NCI-H146 (cell line): ENCODE data around the gene PINK1.
"Not testable (repeated sequence)": the region's sequence is repeated elsewhere in the genome, so short reads cannot be mapped to it uniquely, and the experiment has no call there.

Source experiments
- DNase-seq: peaks from one replicate; lab custom pipeline; 2025; lab: John Stamatoyannopoulos, UW

PINK1 gene

DNA sequence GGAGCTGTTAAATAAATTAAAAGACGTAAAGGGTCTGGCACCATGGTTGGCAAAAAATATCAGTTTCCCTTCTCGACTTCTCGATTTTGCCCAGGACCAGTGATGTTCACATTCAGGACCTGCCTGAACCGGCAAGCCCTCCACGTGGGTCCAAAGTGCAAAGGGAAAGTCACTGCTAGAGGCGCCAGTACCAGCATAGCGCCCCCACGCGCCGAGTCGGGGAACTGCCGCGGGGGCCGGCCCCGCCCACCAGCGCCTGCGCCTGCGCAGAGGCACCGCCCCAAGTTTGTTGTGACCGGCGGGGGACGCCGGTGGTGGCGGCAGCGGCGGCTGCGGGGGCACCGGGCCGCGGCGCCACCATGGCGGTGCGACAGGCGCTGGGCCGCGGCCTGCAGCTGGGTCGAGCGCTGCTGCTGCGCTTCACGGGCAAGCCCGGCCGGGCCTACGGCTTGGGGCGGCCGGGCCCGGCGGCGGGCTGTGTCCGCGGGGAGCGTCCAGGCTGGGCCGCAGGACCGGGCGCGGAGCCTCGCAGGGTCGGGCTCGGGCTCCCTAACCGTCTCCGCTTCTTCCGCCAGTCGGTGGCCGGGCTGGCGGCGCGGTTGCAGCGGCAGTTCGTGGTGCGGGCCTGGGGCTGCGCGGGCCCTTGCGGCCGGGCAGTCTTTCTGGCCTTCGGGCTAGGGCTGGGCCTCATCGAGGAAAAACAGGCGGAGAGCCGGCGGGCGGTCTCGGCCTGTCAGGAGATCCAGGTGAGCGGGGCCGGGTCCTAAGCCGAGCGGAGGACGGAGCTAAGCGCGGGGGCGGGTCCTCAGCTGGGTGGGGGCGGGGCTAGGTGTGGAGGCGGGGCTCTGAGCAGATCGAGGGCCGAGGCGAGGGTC is at the start of gene PINK1:
Gene PINK1 (plus strand): TSS at position 269 of the 875 bp plus-strand sequence. CDS start 91 bp downstream, at position 360.
- DNase-seq: peak; percentile 84

DNA sequence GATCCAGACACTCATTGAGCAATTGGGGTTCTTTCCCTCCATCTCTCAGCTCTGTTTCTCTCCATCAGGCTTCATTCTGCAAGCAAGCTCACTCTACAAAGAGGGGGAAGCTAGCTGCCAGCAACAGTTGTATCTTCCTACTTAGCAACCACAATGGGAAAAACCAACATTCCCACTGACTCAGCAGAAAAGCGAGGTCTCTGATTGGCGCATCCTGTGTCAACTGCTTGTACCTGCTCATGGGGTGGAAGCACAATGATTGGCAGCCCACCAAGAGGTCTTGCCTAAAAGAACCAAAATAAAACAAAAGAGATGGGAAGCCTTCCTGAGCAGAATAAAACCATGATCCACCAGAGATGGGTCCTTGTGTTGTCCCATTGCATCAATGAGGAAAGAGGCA is 48.4 kb upstream of the PINK1 start:
- DNase-seq: no peak

DNA sequence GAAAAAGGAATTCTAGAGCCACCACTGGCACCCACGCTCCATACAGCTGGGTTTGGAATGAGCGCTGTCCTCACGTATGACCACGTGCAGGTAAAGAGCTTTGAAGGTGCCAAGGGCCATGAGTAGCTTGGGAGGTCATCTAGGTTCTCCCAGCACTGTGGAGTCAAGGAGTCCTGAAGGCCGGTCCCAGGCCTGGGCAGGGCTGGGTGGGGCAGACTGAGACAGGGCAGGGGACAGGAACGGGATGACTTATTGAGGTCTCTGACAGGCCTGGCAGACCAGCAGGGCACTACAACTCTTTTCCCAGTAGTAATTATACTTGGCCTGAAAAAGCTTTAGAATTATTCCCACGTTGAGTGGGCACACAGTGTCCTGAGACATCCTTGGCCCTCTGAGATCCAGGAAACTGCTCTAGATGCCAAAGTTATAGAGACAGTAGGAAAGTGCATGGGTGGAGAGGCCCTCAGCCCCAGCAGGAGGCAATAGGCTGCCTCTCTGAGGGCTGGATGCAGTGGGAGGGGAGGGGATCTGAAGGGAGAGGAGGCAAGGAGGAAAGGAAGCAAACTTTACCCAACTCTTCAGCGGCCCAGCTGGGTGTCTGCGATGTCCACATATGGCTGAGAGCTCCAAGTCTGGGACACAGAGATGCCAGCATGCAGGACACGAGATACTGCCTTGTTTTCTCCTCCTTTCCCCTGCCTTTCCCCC is 46.2 kb upstream of the PINK1 start:
- DNase-seq: no peak

DNA sequence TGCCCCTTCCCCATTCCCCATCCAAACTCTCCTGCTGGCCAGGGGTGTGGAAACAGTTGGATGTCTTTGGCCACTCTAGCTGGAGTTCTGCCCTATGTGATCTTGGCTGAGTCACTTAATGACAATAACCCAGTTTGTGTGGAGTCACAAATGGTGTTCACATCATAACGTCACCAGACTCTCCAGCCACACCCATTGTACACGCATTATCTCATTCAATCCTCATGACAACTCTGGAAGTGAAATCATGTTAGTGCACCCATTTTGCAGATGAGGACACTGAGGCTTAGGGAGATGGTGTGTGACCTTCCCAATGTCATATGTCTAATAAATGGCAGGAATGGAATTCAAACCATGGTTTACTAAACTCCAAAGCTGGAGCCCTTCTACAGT is 45.6 kb upstream of the PINK1 start:
- no peak for DNase-seq

DNA sequence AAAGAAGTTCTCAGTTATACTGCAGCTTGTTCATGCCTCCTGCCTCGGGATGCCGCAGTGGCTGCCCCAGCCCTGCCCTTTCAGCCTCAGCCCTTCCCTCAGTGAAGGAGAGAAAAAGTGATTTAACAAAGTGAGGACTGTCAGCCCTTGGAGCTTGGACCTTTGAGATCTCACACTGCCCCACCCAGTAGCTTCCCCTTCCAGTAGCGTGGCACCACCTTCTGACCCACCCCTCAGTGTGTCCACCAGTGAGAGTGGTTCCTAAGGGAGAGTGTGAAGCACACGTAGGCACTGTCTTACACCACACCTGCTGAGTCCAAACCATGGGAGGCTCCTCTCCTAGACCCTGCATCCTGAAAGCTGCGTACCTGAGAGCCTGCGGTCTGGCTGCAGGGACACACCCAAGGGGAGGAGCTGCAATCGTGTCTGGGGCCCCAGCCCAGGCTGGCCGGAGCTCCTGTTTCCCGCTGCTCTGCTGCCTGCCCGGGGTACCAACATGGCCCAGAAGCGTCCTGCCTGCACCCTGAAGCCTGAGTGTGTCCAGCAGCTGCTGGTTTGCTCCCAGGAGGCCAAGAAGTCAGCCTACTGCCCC is 44.5 kb upstream of the PINK1 start, which contains the start of gene CDA:
Gene CDA (plus strand): TSS at position 464 of the 592 bp plus-strand sequence. CDS start 33 bp downstream, at position 497.
- DNase-seq: no peak

DNA sequence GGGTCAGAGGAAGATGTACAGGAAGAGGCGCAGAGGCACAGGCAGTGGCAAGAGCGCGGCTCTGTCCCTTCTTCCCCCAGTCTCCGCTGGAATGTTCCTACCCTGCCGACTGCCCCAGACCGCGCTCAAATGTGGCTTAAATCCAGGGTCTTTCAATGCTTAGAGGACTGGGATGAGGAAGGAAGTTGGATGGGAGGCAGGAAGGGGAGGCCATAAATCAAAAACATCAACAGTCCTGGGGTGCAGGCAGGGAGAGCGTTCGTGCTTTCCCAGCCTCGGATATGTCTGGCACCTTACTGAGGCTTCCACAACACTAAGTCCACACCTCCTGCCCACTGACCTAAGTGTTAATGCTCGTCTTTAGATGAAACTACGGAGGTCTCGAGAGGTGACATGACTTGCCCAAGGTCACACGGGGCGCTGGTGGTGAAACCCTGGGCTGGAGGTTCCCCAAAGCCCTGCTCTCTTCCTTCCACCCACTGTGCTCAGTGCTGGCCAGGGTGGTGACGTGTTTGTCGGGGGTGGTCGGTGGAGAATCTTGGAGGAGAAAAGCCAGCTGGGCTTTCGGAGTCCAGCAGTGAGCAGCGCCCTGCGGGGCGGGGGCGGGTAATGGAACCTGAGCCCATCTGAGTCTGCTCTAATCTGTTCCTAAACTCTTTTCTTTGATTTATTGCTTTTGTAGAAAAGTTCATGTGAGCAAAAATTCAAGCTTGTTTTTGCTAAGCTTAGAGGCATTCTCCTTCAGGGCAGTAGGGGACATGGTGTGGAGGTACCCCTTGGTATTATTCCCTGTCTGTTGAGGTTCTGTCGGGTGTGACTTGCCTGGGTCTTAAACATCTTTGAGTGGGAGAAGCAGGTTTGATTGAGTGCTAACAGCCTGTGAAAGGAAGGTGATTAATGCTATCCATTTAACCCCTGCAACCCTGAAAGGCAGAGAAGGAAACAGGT is 43.7 kb upstream of the PINK1 start:
- DNase-seq: no peak

DNA sequence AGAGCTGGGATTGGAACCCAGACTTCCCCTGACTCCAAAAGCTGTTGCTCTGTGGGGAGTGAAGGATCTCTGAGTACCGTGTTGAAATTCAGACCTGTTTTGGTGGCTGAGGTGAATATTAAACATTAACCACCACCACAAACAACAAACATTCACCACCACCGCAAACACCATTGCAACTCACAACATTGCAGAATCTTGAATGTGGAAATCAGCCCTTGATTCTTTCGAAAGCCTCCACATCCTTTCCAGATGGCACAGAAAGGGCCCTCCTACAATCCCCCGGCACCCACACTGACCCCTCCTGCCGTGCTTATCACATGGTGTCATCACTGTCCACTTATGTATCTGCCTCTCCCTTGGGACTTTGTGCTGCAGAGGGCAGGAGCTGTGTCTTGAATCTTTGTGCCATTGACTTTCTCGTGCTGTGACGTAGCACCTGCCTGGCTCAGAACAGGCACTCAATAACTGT is 42.9 kb upstream of the PINK1 start:
- DNase-seq: no peak

DNA sequence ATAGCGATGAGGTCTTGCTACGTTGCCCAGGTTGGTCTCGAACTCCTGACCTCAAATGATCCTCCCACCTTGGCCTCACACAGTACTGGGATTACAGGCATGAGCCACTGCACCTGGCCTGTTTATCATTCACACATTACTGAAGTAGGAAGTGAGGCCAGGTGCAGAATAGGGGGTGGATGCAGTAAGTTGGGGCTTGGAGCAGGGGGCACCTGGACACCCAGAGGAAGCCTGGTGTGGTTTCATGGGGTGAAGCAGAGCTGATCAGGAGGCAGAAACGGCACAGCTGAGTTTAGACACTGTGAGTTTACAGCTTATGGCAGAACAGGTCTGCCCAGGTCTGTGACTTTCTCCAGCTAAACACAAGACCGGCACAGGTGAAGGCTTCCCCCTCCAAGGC is 39.5 kb upstream of the PINK1 start:
- DNase-seq: no peak

DNA sequence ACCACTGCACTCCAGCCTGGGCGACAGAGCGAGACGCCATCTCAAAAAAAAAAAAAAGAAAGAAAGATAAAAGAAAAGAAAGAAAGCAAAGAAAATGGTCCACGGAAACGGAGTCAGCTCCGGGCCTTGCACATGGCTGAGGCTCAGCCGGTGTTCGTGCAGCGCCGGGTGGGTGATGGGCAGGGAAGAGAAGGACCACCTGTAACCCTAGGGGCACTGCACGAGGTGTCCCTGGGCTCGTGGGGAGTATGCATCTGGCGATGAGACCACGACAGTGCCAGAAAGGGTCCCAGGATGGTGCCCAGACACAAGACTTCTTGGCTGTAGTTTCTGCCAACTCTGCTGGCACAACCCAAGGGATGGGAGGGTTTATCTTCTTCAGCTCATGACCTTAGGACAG is 38.5 kb upstream of the PINK1 start:
- no peak for DNase-seq

DNA sequence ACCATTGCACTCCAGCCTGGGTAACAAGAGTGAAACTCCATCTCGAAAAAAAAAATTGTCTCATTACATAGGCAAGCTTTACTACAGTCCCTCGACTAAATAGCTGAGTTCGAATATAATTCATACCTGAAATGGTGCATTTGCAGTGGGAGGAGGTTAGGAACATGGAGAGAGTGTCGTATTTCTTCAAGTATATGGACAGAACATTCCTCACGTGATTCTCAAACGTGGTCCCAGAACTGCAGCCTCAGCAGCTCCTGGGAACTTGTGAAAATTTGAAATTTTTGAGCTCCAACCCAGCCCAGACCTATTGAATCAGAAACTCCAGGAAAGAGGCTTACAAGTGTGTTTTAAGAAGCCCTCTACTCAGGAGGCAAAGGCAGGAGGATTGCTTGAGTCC is 37.2 kb upstream of the PINK1 start:
- no peak for DNase-seq

DNA sequence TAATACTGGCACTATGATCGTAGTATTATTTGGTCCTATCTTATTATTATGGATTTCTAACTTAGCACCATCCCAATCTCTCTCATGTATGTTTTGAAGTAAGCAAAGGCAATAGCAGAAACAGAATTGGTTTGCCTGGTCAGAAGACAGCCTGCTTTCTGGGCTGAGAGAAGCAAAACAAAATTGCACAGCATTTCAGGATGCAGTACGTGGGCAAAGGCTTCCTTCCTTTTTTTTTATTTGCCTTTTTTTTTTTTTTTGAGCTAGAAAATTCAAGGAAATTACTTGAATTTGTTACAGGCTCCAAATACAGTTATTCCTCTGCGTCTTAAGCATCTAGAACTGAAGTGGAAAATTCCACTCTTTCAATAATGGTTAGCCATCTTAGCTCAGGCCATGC is 35.6 kb upstream of the PINK1 start:
- DNase-seq: no peak

DNA sequence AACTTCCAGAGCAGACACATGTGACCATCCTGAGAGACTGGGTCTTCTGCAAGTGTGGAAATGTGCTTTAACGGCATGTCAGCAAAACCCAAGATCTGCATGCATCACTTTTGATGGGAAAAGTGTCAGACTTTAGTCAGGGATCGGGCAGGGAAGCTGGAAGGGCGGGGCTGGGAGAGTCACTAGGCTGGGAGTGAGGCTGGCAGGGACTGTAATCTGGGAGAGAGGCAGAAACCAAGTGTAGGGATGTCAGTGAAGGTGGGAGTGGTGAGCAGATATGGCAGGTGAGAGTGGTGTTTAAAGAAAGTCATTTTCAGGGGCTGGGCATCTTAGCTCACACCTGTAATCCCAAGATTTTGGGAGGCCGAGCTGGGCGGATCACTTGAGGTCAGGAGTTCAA is 33.1 kb upstream of the PINK1 start:
- no peak for DNase-seq

DNA sequence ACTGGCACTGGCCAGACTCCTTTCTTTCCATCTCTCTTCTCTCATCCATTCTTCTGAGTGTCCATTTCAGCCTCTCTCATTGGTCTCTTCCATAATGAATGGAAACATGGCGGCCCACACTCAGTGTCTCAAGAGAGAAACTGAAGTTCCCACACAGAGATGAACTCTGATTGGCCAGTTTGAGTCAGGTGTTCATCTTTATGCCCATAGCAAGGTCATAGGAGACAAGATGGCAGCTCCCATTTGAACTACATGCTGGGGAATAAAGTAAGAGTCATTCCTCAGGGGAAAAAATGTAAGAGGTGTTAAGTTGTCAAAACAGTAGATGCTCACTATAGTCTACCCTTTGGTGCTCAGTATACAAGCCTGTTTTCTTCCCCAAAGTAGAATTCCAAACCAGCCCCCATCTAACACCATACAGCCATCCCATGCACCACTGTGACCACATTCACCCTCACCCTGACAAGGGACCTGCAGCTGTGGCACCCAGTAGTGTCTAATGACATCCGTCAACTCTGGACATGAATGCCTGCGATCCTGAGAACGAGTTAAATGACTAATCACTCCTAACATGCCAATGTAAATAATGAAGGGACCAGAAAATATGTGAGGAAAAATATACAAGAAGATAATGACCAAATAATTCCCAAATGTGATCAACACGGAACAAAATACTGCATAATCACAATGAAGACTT is 32.0 kb upstream of the PINK1 start:
- DNase-seq: peak; percentile 13

DNA sequence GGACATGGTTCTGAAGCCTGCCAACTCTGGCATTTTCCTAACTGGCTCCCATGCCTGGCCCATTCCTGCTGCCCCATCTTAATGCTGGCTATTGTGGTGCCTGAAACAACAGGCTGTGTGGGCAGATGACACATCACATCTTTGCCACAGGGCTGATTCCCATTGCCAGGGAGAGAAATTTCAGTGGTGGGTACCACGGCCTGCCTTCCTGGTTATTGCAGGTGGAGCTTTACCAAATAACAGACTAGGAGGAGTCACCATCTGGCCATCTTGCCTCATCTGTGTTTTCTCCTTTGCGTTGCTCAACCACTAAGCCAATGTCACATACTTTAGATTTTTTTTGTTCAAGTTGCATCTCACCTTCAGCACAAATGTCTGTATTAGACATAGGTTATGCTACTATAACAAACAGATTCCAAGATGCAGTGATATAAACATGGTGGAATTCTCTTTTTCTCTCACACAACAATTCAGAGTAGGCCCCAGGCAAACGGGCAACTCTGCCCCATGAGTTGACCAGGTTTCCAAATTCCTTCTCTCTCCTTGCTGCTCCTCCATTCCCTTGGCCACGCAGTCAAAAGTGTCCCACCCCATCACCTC is 30.3 kb upstream of the PINK1 start:
- DNase-seq: no peak

DNA sequence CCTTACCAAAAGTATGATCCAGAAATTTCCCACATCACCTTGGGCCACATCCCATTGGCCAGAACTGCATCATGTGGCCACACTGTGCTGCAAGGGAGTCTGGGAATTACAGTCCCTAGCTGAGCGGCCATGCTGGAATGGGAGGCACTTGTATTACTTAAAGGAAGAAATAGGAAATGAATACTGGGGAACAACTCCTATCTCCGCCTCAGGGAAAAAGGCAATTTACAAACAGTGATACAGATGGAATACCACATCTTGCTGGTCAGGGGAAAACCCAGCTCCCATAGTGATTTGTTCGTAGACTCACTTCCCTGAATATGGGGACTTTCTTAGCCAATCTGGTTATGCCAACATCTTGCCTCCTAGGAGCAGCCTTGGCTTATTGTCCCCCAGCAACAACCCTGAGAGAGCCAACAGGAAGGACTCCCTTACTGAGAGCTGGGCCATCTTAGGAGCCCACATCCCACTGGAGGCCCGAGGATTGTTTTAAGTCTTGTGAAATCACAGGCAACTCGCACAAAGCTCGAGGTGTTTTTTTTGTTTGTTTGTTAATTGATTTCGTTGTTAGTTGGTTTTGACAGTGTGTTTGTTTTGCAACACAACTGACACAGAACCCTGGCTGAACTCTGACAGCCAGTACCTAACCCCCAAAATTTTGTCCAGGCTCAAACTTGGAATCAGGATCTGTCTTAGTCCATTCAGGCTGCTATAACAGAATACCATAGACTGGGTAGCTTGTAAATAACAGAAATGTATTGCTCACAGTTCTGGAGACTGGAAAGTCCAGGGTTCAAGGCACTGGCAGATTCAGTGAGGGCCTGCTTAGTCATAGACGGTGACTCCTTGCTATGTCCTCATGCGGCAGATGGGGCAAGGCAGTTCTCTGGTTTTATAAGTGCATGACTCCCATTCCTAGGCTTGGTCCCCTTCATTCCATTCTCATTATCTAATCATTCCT is 29.5 kb upstream of the PINK1 start:
- DNase-seq: no peak

DNA sequence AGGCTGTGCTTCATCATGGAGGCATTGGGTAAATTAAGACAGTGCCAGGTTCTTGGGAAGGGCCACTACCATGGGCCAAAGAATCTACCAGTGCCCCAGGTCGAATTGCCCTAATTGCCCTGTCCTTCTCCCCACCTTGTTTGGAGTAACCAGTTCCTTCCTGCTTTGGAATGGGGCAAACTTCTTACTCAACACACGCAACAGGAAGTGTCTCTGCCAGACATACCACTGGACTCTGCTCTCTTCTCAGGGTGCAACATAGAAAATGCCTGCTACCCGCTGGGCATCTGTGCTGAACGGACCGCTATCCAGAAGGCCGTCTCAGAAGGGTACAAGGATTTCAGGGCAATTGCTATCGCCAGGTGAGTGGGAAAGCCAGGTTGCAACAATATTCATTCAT is 28.6 kb upstream of the PINK1 start:
- no peak for DNase-seq

DNA sequence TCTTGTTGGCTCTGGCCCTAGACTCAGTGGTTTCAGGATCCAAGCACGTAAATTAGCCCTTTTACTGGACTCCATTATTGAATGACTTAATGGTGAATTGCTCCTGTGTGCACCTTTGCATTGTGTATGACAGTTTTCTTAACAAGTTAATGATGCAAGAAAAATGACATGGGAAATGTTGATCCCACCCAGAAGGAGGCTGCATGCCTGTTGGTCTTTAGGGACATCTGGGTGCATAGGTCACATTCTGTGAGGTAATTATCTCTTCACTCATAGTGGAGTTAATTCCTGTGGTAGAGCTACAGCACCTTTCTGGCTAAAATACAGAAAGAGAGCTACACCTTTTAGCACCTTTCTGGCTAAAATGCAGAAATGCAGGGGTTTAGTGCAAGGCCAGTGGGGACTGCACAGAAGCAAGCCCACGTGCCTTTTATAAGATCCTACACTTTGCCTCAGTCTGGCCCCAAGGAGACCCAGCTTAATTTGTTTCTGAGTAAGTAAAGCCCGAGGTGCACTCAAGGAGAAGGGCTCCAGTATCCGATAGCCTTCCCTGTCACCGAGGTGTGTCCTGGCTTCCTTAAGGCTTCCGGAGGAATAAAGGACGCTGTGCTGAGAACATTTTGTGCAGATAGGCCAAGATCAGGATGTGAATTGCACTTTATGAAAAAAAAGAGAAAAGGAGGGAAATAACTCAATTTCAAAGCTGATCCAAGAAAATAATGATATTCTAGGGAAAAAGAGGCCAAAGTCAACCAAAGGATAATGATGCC is 26.3 kb upstream of the PINK1 start:
- not testable (repeated sequence) for DNase-seq

DNA sequence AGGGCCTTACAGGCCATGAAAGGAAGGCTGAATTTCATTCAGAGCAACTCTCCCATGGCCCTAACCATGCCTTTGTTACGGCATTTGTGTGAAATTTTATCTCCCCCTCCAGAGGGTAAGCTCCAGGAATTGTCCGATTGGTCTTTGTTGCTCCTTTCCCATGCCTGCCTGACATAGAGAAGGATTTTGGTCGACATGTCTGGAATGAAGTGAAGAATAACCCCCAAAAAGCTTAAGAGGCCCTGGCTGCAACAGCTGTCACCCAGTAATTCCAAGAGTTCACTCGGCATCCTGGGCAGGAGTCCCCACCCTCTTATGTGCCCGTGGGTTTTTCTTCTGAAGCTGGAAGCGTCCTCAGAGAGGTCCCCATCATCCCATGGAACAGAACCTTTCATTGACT is 23.7 kb upstream of the PINK1 start:
- DNase-seq: no peak

DNA sequence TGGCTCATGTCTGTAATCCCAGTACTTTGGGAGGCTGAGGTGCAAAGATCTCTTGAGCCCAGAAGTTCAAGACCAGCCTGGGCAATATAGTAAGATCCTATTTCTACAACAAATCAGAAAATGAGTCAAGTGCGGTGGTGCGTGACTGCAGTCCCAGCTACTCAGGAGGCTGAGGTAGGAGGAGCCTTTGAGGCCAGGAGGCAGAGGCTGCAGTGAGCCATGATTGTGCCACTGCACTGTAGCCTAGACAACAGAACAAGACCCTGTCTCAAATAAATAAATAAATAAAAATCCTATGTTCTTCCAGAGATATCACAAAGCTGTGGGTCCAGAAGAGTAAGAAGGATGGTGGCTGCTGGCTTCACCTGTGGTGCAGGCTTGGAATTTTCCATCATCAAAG is 22.3 kb upstream of the PINK1 start:
- no peak for DNase-seq
